ENCODE measurements around the gene KLF13. TPM values are rescaled to one million over a fixed set of nuclear protein-coding genes. Genes with fewer than 3 reads are reported as not detected.

The KLF13 gene
- total RNA-seq, 2 donors from 2014 or later = 101 to 119 TPM

- ATAC-seq (replicated peaks) = no peak
- H3K4me1 Mint-ChIP-seq = peaks cover 37% of the 10 kb centered on the region
- no peaks in the 10 kb centered on the region for H3K9me3 Mint-ChIP-seq
- peak overlapping the region; percentile 14 for H3K4me3 Mint-ChIP-seq
- peaks cover 12% of the 10 kb centered on the region for H3K36me3 Mint-ChIP-seq (ENCODE audit: low read depth)
- H3K27me3 Mint-ChIP-seq = no peaks in the 10 kb centered on the region
- H3K27ac Mint-ChIP-seq = no peak overlapping the region
Observed at GRCh38 chr15:31385736-31386135, 59.1 kb downstream of the KLF13 start.

DNA sequence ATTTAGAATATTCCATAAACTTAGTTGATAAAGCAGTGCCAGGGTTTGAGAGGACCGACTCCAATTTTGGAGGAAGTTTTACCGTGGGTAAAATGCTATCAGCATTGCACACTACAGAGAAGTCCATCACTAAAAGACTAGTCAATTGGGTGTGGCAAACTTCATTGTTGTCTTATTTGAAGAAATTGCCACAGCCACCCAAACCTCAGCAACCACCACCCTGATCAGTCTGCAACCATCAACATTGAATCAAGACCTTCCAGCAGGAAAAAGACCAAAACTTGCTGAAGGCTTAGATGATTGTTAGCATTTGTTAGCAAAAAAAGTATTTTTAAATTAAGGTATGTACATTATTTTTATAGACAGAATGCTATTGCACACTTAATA, 60.5 kb downstream of the KLF13 start:
- Mint-ChIP-seq H3K4me1 (peaks cover 37% of the 10 kb centered on the region), H3K4me3 (peak overlapping the region; percentile 70)

GRCh38 chr15:31387479-31388118, 61.0 kb downstream of the KLF13 start:
- peak; percentile 40 for ATAC-seq (replicated peaks)
- Mint-ChIP-seq H3K27me3 (no peaks in the 10 kb centered on the region), H3K4me3 (peak overlapping the region; percentile 70), H3K4me1 (peaks cover 36% of the 10 kb centered on the region), H3K36me3 (ENCODE audit: low read depth) (no peaks in the 10 kb centered on the region), H3K9me3 (no peaks in the 10 kb centered on the region), H3K27ac (peak overlapping the region; percentile 53)

More for the DNA sequence above, 60.5 kb downstream of the KLF13 start:
- no peaks in the 10 kb centered on the region for H3K36me3 Mint-ChIP-seq (ENCODE audit: low read depth)
- no peaks in the 10 kb centered on the region for H3K9me3 Mint-ChIP-seq
- no peak for ATAC-seq (replicated peaks)
- no peak overlapping the region for H3K27ac Mint-ChIP-seq
- H3K27me3 Mint-ChIP-seq = no peaks in the 10 kb centered on the region

DNA sequence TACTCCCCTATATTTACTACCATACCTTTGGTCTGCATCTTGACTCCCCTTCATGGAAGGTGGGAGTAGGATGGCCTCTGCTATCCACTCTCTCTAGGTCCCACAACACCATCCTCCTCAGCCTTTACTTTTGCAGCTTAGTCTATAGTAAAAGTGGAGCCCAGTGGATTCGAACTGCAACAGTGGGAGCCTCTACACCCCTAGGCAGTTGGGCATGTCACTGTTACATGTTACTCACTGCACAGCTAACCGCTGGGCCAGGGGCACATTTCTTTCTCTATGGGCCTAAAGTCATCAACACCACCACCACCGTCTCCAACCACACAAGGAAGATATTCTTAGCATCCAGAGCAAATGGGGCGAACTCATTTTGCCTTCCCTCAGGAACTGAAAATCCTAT, 62.9 kb downstream of the KLF13 start:
- Mint-ChIP-seq H3K27ac (peak overlapping the region; percentile 1), H3K9me3 (no peaks in the 10 kb centered on the region), H3K27me3 (no peaks in the 10 kb centered on the region), H3K4me1 (peaks cover 34% of the 10 kb centered on the region), H3K36me3 (ENCODE audit: low read depth) (no peaks in the 10 kb centered on the region), H3K4me3 (no peak overlapping the region)
- ATAC-seq (replicated peaks) = no peak

GRCh38 chr15:31390029-31390428, 63.4 kb downstream of the KLF13 start:
- Mint-ChIP-seq H3K27ac (no peak overlapping the region), H3K4me1 (peaks cover 34% of the 10 kb centered on the region), H3K4me3 (no peak overlapping the region), H3K9me3 (no peaks in the 10 kb centered on the region), H3K27me3 (no peaks in the 10 kb centered on the region), H3K36me3 (ENCODE audit: low read depth) (no peaks in the 10 kb centered on the region)
- no peak for ATAC-seq (replicated peaks)

- Mint-ChIP-seq H3K27ac (no peak overlapping the region), H3K36me3 (ENCODE audit: low read depth) (no peaks in the 10 kb centered on the region), H3K4me1 (peaks cover 28% of the 10 kb centered on the region), H3K27me3 (no peaks in the 10 kb centered on the region), H3K4me3 (no peak overlapping the region), H3K9me3 (no peaks in the 10 kb centered on the region)
- no peak for ATAC-seq (replicated peaks)
Observed at GRCh38 chr15:31390777-31391486, 64.3 kb downstream of the KLF13 start.

GRCh38 chr15:31391687-31392671, 65.3 kb downstream of the KLF13 start:
- peak; percentile 95 for ATAC-seq (replicated peaks)
- Mint-ChIP-seq H3K4me3 (peak overlapping the region; percentile 79), H3K27ac (peak overlapping the region; percentile 85), H3K36me3 (ENCODE audit: low read depth) (no peaks in the 10 kb centered on the region), H3K4me1 (peaks cover 18% of the 10 kb centered on the region), H3K27me3 (no peaks in the 10 kb centered on the region), H3K9me3 (no peaks in the 10 kb centered on the region)

GRCh38 chr15:31392761-31393401, 66.2 kb downstream of the KLF13 start:
- Mint-ChIP-seq H3K27me3 (no peaks in the 10 kb centered on the region), H3K36me3 (ENCODE audit: low read depth) (no peaks in the 10 kb centered on the region), H3K4me1 (peaks cover 13% of the 10 kb centered on the region), H3K4me3 (peak overlapping the region; percentile 79), H3K27ac (no peak overlapping the region), H3K9me3 (no peaks in the 10 kb centered on the region)
- peak; percentile 11 for ATAC-seq (replicated peaks)

- Mint-ChIP-seq H3K36me3 (ENCODE audit: low read depth) (no peaks in the 10 kb centered on the region), H3K27ac (no peak overlapping the region), H3K4me3 (peak overlapping the region; percentile 79), H3K27me3 (no peaks in the 10 kb centered on the region), H3K4me1 (peaks cover 10% of the 10 kb centered on the region), H3K9me3 (no peaks in the 10 kb centered on the region)
- no peak for ATAC-seq (replicated peaks)
Observed at GRCh38 chr15:31393444-31394091, 66.9 kb downstream of the KLF13 start.

DNA sequence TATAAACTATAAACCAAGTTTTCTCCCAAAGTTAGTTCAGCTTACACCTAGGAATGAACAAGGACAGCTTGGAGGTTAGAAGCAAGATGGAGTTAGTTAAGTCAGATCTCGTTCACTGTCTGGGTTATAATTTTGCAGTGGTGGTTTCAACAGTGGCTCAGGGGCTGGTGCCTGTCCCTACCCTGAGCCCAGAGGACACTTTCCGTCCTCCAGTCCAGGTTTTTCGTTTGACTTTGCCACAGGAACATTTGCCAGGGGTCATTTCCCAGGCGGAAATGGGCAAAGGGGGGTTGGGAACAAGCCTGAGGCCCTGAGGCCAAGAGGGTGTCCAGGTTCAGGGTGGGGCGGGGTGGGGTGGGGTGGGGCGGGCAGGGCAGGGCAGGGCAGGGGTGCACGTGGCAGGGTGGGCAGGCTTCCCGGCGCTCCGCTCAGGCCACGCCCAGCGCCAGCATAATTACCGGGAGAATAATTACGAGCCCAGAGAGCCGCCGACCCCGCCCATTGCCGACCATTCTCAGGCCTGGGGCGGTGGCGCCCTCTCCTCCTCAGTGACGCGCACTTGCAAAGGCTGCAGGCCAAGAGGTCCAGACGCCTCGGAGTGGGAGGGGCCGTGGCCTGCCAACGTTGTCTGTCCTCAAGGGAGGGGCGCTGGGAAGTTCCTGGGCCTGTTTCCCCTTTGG, 70.4 kb downstream of the KLF13 start:
- no peak overlapping the region for H3K27ac Mint-ChIP-seq
- no peaks in the 10 kb centered on the region for H3K36me3 Mint-ChIP-seq (ENCODE audit: low read depth)
- no peaks in the 10 kb centered on the region for H3K9me3 Mint-ChIP-seq
- no peaks in the 10 kb centered on the region for H3K27me3 Mint-ChIP-seq
- ATAC-seq (replicated peaks) = no peak
- no peaks in the 10 kb centered on the region for H3K4me1 Mint-ChIP-seq
- no peak overlapping the region for H3K4me3 Mint-ChIP-seq

- Mint-ChIP-seq H3K4me1 (no peaks in the 10 kb centered on the region), H3K36me3 (ENCODE audit: low read depth) (no peaks in the 10 kb centered on the region), H3K4me3 (no peak overlapping the region), H3K27me3 (no peaks in the 10 kb centered on the region), H3K27ac (peak overlapping the region; percentile 33), H3K9me3 (no peaks in the 10 kb centered on the region)
- no peak for ATAC-seq (replicated peaks)
Observed at GRCh38 chr15:31397851-31398661, 71.4 kb downstream of the KLF13 start.

DNA sequence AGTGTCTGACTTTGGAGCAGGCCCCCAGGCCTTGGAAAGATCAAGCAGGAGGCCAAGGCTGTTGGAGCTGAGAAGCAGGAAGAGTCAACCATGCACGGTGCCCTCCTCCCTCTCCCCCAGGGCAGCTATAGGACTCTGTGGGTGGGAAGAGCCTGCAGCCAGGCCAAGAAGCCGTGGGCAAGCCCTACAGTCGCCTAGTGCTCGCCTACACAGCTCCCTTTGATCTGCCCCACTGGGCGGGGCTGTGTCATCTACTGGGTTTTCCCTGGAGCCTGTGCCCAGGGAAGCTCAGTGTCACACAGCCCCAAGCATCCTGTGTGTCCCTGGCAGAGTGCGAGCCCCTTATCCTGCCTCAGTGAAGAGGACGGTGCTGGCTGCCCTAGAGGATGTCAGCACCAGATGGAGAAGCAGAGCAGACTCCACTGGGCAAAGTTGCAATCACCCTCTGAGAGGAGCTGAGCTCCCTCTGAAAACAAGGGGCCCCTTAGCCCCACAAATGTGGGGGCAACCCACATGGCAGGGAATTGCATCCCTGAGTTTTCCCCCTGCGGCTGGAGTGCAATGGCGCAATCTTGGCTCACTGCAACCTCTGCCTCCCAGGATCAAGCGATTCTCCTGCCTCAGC, 72.2 kb downstream of the KLF13 start:
- Mint-ChIP-seq H3K27me3 (no peaks in the 10 kb centered on the region), H3K9me3 (no peaks in the 10 kb centered on the region), H3K4me1 (no peaks in the 10 kb centered on the region), H3K4me3 (no peak overlapping the region), H3K36me3 (ENCODE audit: low read depth) (no peaks in the 10 kb centered on the region), H3K27ac (peak overlapping the region; percentile 32)
- ATAC-seq (replicated peaks) = peak; percentile 73

Measured in activated T-helper 17 cell treated with anti-CD3 and anti-CD28 coated beads, Interleukin-2, amount 50 U/mL, for 72 hours (primary cell).